GM12891 (cell line): ENCODE data around the gene PLK5.

Source experiments
- DNase-seq: peaks from one replicate; pipeline ENCODE4 v3.0.0; 2011; ENCODE audit warnings: low spot score; ENCODE audit not compliant: insufficient read length
- FAIRE-seq: peaks from 2 replicates; lab custom pipeline; 2011; peaks lifted over from hg19 to GRCh38; lab: Jason Lieb, UNC
- PAX5 ChIP-seq: IDR thresholded peaks from 2 replicates; pipeline ENCODE4 v1.6.1; 2011; ENCODE audit warnings: low read length, moderate library complexity, mild to moderate bottlenecking; ENCODE audit not compliant: insufficient read depth, severe bottlenecking
- POLR2A ChIP-seq: IDR thresholded peaks from 2 replicates; pipeline ENCODE4 v1.6.1; 2011; ENCODE audit warnings: low read depth, low read length, control low read depth
- POLR2AphosphoS5 ChIP-seq: IDR thresholded peaks from 2 replicates; pipeline ENCODE4 v1.6.1; 2011; ENCODE audit warnings: low read depth, low read length, control low read depth
- POU2F2 ChIP-seq: IDR thresholded peaks from 2 replicates; pipeline ENCODE4 v1.6.1; 2011; ENCODE audit warnings: low read depth, mild to moderate bottlenecking, control low read depth, low read length, moderate library complexity
- SPI1 ChIP-seq: IDR thresholded peaks from 2 replicates; pipeline ENCODE4 v1.6.1; 2011; ENCODE audit warnings: low read depth, low read length, control low read depth
- TAF1 ChIP-seq: IDR thresholded peaks from 2 replicates; pipeline ENCODE4 v1.6.1; 2011; ENCODE audit warnings: low read depth, low read length, control low read depth

The PLK5 gene

DNA sequence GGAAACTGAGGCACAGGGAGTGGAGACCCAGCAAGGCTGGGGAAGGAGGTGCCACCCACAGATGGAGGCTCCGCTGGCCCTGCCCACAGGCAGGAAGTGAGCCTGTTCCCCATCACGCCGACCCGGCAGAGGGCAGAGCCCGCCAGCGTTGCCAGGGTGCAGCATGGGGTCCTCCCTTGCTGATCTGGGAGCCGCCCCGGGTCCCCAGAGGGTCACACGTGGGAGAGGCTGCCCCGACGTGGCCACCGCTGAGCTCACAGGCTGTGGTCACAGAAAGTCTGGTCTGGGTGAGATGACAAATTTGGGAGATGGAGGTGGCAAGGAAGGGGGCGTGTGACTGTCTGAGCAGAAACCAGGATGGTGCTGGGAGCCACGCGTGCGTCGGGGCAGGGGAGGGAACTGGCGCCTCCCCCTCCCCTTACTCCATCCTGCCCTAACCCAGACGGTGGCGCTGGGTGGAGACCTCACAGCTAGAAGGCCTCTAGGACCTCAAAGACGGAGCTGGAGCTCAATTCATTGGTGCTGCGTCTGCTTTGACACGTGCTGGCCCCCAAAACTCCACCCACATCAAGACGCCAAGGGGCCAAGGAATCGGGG lies 36.5 kb downstream of the PLK5 start:
- DNase-seq (no peak), FAIRE-seq (no peak)
- TF ChIP-seq SPI1, result no peak
- no peak for TF ChIP-seq POLR2AphosphoS5
- TF ChIP-seq POLR2A, result no peak
- no peak for TF ChIP-seq TAF1
- no peak for TF ChIP-seq POU2F2
- no peak for TF ChIP-seq PAX5

DNA sequence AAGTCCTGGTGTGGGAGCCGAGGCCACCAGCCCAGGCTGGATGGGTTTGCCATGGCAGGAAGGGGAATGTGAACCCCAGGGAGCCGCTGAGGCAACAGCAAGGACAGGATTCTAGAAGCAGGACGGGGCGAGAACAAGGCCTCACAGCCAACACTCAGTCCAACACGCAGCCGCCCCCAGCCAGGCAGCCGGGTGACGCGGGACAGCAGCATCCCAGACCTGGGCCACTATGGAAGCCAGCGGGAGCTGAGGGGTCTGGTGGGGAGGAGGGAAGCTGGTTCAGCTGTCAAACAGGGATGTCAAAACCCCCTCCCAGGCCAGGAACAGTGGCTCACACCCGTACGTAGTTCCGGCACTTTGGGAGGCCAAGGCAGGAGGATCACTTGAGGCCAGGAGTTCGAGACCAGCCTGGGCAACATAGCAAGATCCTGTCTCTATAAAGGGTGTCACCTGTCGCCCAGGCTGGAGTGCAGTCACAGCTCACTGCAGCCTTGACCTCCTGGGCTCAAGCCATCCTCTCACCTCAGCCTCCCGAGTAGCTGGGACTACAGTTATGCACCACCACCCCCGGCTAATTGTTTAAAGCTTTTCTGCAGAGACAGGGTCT lies 37.5 kb downstream of the PLK5 start:
- DNase-seq, result no peak
- no peak for FAIRE-seq
- no peak for TF ChIP-seq TAF1
- no peak for TF ChIP-seq PAX5
- TF ChIP-seq POLR2A, result no peak
- no peak for TF ChIP-seq POU2F2
- no peak for TF ChIP-seq POLR2AphosphoS5
- no peak for TF ChIP-seq SPI1

- DNase-seq (no peak), FAIRE-seq (no peak)
- no peak for TF ChIP-seq POU2F2
- TF ChIP-seq POLR2AphosphoS5, result no peak
- TF ChIP-seq SPI1, result no peak
- no peak for TF ChIP-seq POLR2A
- TF ChIP-seq PAX5, result no peak
- no peak for TF ChIP-seq TAF1
These were observed 39.4 kb downstream of the PLK5 start for GRCh38 chr19:1563251-1563650.

- FAIRE-seq, result no peak
- TF ChIP-seq POLR2AphosphoS5, result no peak
- no peak for TF ChIP-seq SPI1
- TF ChIP-seq POLR2A, result no peak
- TF ChIP-seq POU2F2, result no peak
- TF ChIP-seq TAF1, result no peak
- no peak for TF ChIP-seq PAX5
These were observed 42.7 kb downstream of the PLK5 start for GRCh38 chr19:1566392-1567115.

GRCh38 chr19:1567116-1567847 lies 43.4 kb downstream of the PLK5 start:
- TF ChIP-seq PAX5 (no peak), POLR2AphosphoS5 (no peak), SPI1 (no peak), POU2F2 (no peak), POLR2A (no peak), TAF1 (no peak)

More at GRCh38 chr19:1566392-1567115, 42.7 kb downstream of the PLK5 start:
- no peak for DNase-seq

DNA sequence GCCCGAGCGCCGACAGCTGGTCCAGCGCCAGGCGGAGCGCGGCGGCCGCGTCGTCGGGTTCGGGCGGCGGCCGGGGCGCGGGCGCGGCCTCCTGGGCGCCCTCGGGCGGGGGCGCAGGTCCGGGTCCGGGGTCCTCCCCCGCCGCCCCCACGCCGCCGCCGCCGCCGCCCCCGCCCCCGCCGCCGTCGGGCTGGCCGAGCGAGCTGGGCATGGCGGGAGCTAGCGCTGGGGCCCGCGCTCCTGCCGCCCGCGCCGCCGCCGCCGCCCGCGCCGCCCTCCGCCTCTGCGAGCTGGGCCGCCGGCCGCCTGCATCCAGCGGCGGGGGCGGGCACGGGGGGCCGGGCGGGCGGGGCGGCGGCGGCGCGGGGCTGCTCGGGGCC lies 44.0 kb downstream of the PLK5 start:
- TF ChIP-seq TAF1 (no peak), POLR2A (no peak), SPI1 (no peak), PAX5 (no peak), POU2F2 (no peak), POLR2AphosphoS5 (no peak)
- DNase-seq, result no peak
- FAIRE-seq, result no peak

More at GRCh38 chr19:1567116-1567847, 43.4 kb downstream of the PLK5 start:
- no peak for DNase-seq
- no peak for FAIRE-seq

DNA sequence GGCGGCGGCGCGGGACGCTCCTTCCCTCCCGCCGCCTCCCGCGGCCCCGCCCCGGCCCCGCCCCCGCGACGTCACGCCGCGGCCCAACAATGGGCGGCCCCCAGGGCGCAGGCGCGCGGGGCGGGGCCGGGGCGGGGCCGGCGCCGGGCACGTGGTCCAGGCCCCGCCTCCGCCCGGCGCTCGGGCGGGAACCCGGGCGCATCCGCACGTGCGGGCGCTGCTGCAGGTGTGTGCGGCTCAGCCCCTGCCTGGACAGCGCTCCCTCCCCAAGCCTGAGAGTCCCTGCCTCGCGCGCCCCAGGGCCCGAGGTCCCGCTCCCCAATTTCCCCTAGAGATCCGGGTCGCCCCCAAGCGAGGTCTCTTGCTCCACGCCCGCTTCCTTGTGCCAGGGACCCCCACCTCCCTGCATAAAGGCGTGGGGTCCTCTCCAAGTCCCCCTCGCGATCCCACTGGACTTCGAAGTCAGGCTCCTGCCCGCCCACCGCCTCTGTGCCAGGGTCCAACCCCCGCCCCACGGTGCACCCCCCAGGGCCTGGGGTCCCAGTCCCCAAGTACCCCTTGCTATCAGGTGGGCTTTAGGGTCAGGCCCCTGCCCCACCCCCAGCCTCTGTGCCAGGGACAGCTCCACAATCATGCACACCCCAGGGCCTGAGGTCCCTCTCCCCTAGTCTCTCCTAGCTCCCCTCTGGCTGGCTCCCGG lies 44.6 kb downstream of the PLK5 start, which contains the start of gene MEX3D:
Gene MEX3D, minus strand, starts transcription at position 6 of the 700 bp plus-strand sequence. CDS start 267 bp downstream, outside the sequence.
- DNase-seq, result peak; percentile 99
- peak; percentile 76 for FAIRE-seq

GRCh38 chr19:1569997-1570396 lies 46.1 kb downstream of the PLK5 start:
- FAIRE-seq (no peak), DNase-seq (no peak)
- no peak for TF ChIP-seq PAX5
- no peak for TF ChIP-seq SPI1
- TF ChIP-seq POLR2AphosphoS5, result no peak
- no peak for TF ChIP-seq TAF1
- TF ChIP-seq POU2F2, result no peak
- no peak for TF ChIP-seq POLR2A

More for the DNA sequence above, 44.6 kb downstream of the PLK5 start, which contains the start of gene MEX3D:
- no peak for TF ChIP-seq SPI1

- DNase-seq, result no peak
- FAIRE-seq, result no peak
- TF ChIP-seq SPI1, result no peak
- no peak for TF ChIP-seq POLR2AphosphoS5
- TF ChIP-seq TAF1, result no peak
- TF ChIP-seq PAX5, result no peak
- TF ChIP-seq POLR2A, result no peak
- TF ChIP-seq POU2F2, result no peak
These were observed 47.0 kb downstream of the PLK5 start for GRCh38 chr19:1570836-1571235.
